Limb (tissue), 2 donors: ENCODE data around the gene SKAP1.
A peak's percentile ranks its signal among the peaks of the same experiment; 100 is the strongest.
"Not testable (repeated sequence)": the region's sequence is repeated elsewhere in the genome, so short reads cannot be mapped to it uniquely, and the experiment has no call there.

ENCODE experiments used
- DNase-seq, 2 donors: peaks; one replicate each; pipeline ENCODE4 v3.0.0-alpha.2; 2016; ENCODE audit errors: extremely low spot score in 2 of 2

Gene SKAP1

GRCh38 chr17:48215583-48216139 is 214.4 kb downstream of the SKAP1 start:
- DNase-seq: peak; percentile 7 to 48

- no peak for DNase-seq
These were observed 216.2 kb downstream of the SKAP1 start for GRCh38 chr17:48213797-48214196.

GRCh38 chr17:48211787-48212186 is 218.2 kb downstream of the SKAP1 start:
- no peak for DNase-seq

GRCh38 chr17:48211011-48211410 is 219.0 kb downstream of the SKAP1 start:
- no peak for DNase-seq

- DNase-seq: no peak
These were observed 220.0 kb downstream of the SKAP1 start for GRCh38 chr17:48209973-48210372.

GRCh38 chr17:48207776-48208544 is 222.1 kb downstream of the SKAP1 start:
- DNase-seq: no peak

- not testable (repeated sequence) for DNase-seq
These were observed 223.0 kb downstream of the SKAP1 start for GRCh38 chr17:48207036-48207435.

- DNase-seq: no peak
These were observed 227.1 kb downstream of the SKAP1 start for GRCh38 chr17:48202959-48203358.

GRCh38 chr17:48198950-48199541 is 231.0 kb downstream of the SKAP1 start:
- no peak for DNase-seq

- DNase-seq: no peak
These were observed 234.1 kb downstream of the SKAP1 start for GRCh38 chr17:48195910-48196309.

GRCh38 chr17:48194097-48194550 is 235.9 kb downstream of the SKAP1 start:
- no peak for DNase-seq

GRCh38 chr17:48192321-48192731 is 237.7 kb downstream of the SKAP1 start:
- DNase-seq: no peak

- no peak for DNase-seq
These were observed 238.7 kb downstream of the SKAP1 start for GRCh38 chr17:48191362-48191761.

- DNase-seq: no peak
These were observed 239.1 kb downstream of the SKAP1 start for GRCh38 chr17:48190871-48191270.

GRCh38 chr17:48187872-48188608 is 242.0 kb downstream of the SKAP1 start:
- no peak for DNase-seq

GRCh38 chr17:48186317-48186716 is 243.7 kb downstream of the SKAP1 start:
- DNase-seq: not testable (repeated sequence)

GRCh38 chr17:48184721-48185120 is 245.3 kb downstream of the SKAP1 start:
- no peak for DNase-seq

- no peak for DNase-seq
These were observed 248.4 kb downstream of the SKAP1 start for GRCh38 chr17:48181653-48182052.

GRCh38 chr17:48180842-48181629 is 249.0 kb downstream of the SKAP1 start:
- no peak for DNase-seq

GRCh38 chr17:48179071-48179945 is 250.7 kb downstream of the SKAP1 start:
- no peak for DNase-seq
